Esophagus muscularis mucosa (tissue), 4 donors: ENCODE data around the gene EIF4A2.

Experiments used
- EP300 ChIP-seq: sonication (generic); formaldehyde crosslinking; IDR thresholded peaks from one replicate; pipeline ENCODE4 v1.6.1; 2017; ENCODE audit warnings: antibody characterized with exemption
- POLR2A ChIP-seq: fragments of 450-650 bp; IDR thresholded peaks from one replicate; pipeline ENCODE4 v1.6.1; 2017; ENCODE audit warnings: antibody characterized with exemption, moderate library complexity, mild to moderate bottlenecking, low read depth
- POLR2AphosphoS5 ChIP-seq, 2 donors: sonication (generic); formaldehyde crosslinking; IDR thresholded peaks; one replicate each; pipeline ENCODE4 v1.6.1; 2017; ENCODE audit warnings: antibody characterized with exemption in 2 of 2
- TF ChIP-seq, protein P1 (sequence below), 3 experiments: fragments of 200-600 bp in 2 of 3; fragments of 450-650 bp in 1 of 3; sonication (generic) in 2 of 3; IDR thresholded peaks; one replicate each; pipeline ENCODE4 v1.5.1; 2017 to 2019; ENCODE audit warnings: antibody characterized with exemption in 3 of 3, mild to moderate bottlenecking in 2 of 3, moderate library complexity in 1 of 3

DNA sequence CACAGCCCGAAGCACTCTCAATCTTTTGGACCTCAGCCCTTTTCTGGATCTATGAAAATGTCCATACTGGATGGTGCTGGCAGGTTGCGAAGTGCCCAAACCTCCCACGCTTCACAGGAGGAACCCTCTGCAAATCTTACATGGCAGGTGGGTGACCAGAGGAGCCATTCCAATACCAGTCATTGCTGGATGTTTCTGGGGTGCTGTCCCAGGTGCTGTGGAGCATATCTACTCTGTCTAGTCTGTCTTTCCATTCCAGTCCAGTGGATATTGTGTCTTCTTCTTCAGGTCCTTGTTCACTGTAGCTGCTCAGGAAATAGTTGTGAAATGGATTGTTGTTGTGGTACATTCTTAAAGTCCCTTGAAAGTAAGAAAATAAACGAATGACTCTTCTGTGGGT lies 48.4 kb downstream of the EIF4A2 start:
- TF ChIP-seq POLR2A (no peak), POLR2AphosphoS5 (IDR thresholded peaks at IDR 0.05) (no peak), EP300 (no peak)
- TF ChIP-seq, protein P1, sequence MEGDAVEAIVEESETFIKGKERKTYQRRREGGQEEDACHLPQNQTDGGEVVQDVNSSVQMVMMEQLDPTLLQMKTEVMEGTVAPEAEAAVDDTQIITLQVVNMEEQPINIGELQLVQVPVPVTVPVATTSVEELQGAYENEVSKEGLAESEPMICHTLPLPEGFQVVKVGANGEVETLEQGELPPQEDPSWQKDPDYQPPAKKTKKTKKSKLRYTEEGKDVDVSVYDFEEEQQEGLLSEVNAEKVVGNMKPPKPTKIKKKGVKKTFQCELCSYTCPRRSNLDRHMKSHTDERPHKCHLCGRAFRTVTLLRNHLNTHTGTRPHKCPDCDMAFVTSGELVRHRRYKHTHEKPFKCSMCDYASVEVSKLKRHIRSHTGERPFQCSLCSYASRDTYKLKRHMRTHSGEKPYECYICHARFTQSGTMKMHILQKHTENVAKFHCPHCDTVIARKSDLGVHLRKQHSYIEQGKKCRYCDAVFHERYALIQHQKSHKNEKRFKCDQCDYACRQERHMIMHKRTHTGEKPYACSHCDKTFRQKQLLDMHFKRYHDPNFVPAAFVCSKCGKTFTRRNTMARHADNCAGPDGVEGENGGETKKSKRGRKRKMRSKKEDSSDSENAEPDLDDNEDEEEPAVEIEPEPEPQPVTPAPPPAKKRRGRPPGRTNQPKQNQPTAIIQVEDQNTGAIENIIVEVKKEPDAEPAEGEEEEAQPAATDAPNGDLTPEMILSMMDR (IDR thresholded peaks at IDR 0.05) = no peak
